K562 (cell line): ENCODE measurements around the gene SERTAD2. TPM values are rescaled to one million over a fixed set of nuclear protein-coding genes. Genes with fewer than 3 reads are reported as not detected.

Experiments used
- ATF3 ChIP-seq, 2 experiments: fragments of 450-650 bp in 1 of 2; sonication (generic) in 1 of 2; formaldehyde crosslinking in 1 of 2; IDR thresholded peaks in 1 of 2; conservative IDR thresholded peaks in 1 of 2; 2 replicates each; pipeline versions ENCODE4 v1.6.1 to v1.8.1; 2016 to 2023; ENCODE audit warnings: mild to moderate bottlenecking in 2 of 2, moderate library complexity in 2 of 2, inconsistent platforms in 1 of 2, missing genetic modification reagents in 1 of 2
- HDAC1 ChIP-seq, 2 experiments: fragments of 450-650 bp; IDR thresholded peaks; 2 replicates each; pipeline ENCODE4 v1.6.1; 2016 to 2017; ENCODE audit warnings: inconsistent platforms in 1 of 2, mild to moderate bottlenecking in 1 of 2, moderate library complexity in 1 of 2
- REST ChIP-seq, 2 experiments: fragments of 450-650 bp; formaldehyde crosslinking in 1 of 2; IDR thresholded peaks; 2 replicates each; pipeline versions ENCODE4 v1.4.0 to v1.6.1; 2014 to 2020; ENCODE audit warnings: mild to moderate bottlenecking in 2 of 2, borderline replicate concordance in 1 of 2, low read depth in 1 of 2
- ZBTB40 ChIP-seq, 2 experiments: fragments of 450-650 bp in 1 of 2; sonication (generic) in 1 of 2; formaldehyde crosslinking in 1 of 2; IDR thresholded peaks; 2 replicates each; pipeline versions ENCODE4 v1.7.1 to v1.9.0; 2016 to 2022; ENCODE audit warnings: inconsistent platforms in 1 of 2, mild to moderate bottlenecking in 1 of 2, missing genetic modification reagents in 1 of 2
- ZNF766 ChIP-seq: fragments of 200-800 bp; sonication (Bioruptor generic); conservative IDR thresholded peaks from 2 replicates; pipeline ENCODE4 v1.6.1; 2016; ENCODE audit warnings: missing genetic modification characterization, missing compliant biosample characterization
- polyA plus RNA-seq, 8 experiments: library from polyadenylated mRNA; depleted of rRNA in 4 of 8; stranded (reverse) in 5 of 8; unstranded in 3 of 8; fragments of >200 nt; fragmentation: Nextera tagmentation in 2 of 8; fragmentation: Illumina TruSeq in 1 of 8; extraction: Ambion mirVana in 2 of 8; extraction: Trizol in 1 of 8; gene quantifications; 2 replicates each; pipeline versions ENCODE4 v1.2.1 to v1.2.3, GENCODE V29; 2011 to 2014; ENCODE audit warnings: inconsistent platforms in 1 of 8, missing spikeins in 1 of 8
- total RNA-seq, 7 experiments: library from RNA; depleted of rRNA in 6 of 7; stranded (reverse); fragments of >200 nt in 6 of 7; fragmentation: Illumina TruSeq in 2 of 7; extraction: Trizol in 2 of 7; gene quantifications; 2 replicates each; pipeline versions ENCODE4 v1.2.1 to v1.2.3, GENCODE V29; 2011 to 2021; ENCODE audit warnings: low replicate concordance in 1 of 7

Gene SERTAD2
- total and polyA plus RNA-seq, 9 of the 15 experiments (the other 6 are each of a cell fraction or from before 2014, with no cell fraction given): 3.0 to 12.5 (median 6.1) TPM

GRCh38 chr2:64652231-64653108 lies 1.2 kb downstream of the SERTAD2 start (continued):
- TF ChIP-seq REST (IDR thresholded peaks at IDR 0.05; ENCODE audit: borderline replicate concordance) (no peak), REST (CRISPR knock-in tag; IDR thresholded peaks at IDR 0.05; ENCODE audit: low read depth) (no peak), HDAC1 (IDR thresholded peaks at IDR 0.05) (0 out of 4 replicates have a peak, but pooled peaks of 1 of the 2 experiments have one; percentile 28), ZNF766 (CRISPR knock-in tag) (no peak), ZBTB40 (IDR thresholded peaks at IDR 0.05) (0 out of 2 replicates have a peak, but pooled peaks have one; percentile 11), ZBTB40 (CRISPR knock-in tag; IDR thresholded peaks at IDR 0.05) (no peak), ATF3 (IDR thresholded peaks at IDR 0.05) (peak; percentile 34; the same call in 1 of the 2 replicates), ATF3 (CRISPR knock-in tag; conservative IDR thresholded peaks at IDR 0.05) (no peak)
